ENCODE data around the gene FKBP11.
"Not testable (repeated sequence)": the region's sequence is repeated elsewhere in the genome, so short reads cannot be mapped to it uniquely, and the experiment has no call there.

FKBP11 gene

GRCh38 chr12:48954841-48955501, 29.7 kb upstream of the FKBP11 start:
- no peak for DNase-seq

GRCh38 chr12:48954061-48954460, 28.8 kb upstream of the FKBP11 start:
- no peak for DNase-seq

GRCh38 chr12:48952691-48953090, 27.4 kb upstream of the FKBP11 start:
- DNase-seq, result no peak

GRCh38 chr12:48947727-48948126, 22.4 kb upstream of the FKBP11 start:
- no peak for DNase-seq

- DNase-seq, result no peak
Observed at GRCh38 chr12:48946943-48947342, 21.7 kb upstream of the FKBP11 start.

GRCh38 chr12:48946205-48946604, 20.9 kb upstream of the FKBP11 start:
- DNase-seq, result no peak

GRCh38 chr12:48943221-48943620, 17.9 kb upstream of the FKBP11 start:
- no peak for DNase-seq

- DNase-seq, result no peak
Observed at GRCh38 chr12:48940181-48940580, 14.9 kb upstream of the FKBP11 start.

GRCh38 chr12:48938805-48939204, 13.5 kb upstream of the FKBP11 start:
- no peak for DNase-seq

- DNase-seq, result no peak
Observed at GRCh38 chr12:48937170-48937569, 11.9 kb upstream of the FKBP11 start.

- peak; percentile 65 to 77 (median 74) for DNase-seq
Observed at GRCh38 chr12:48936379-48936979, 11.2 kb upstream of the FKBP11 start.

GRCh38 chr12:48934312-48934706, 9.0 kb upstream of the FKBP11 start:
- DNase-seq, result no peak

- peak in 2 of 5 experiments; percentile 70 to 76 for DNase-seq
Observed at GRCh38 chr12:48933664-48934311, 8.5 kb upstream of the FKBP11 start.

GRCh38 chr12:48932878-48933277, 7.6 kb upstream of the FKBP11 start:
- peak in 1 of 5 experiments; percentile 40 for DNase-seq

- DNase-seq, result no peak
Observed at GRCh38 chr12:48930475-48930874, 5.2 kb upstream of the FKBP11 start.

- DNase-seq, result no peak
Observed at GRCh38 chr12:48929551-48929950, 4.3 kb upstream of the FKBP11 start.

- DNase-seq, result peak in 1 of 5 experiments; percentile 17
Observed at GRCh38 chr12:48927261-48927660, 2.0 kb upstream of the FKBP11 start.

- peak; percentile 42 to 82 (median 68) for DNase-seq
Observed at GRCh38 chr12:48924617-48925303, 532 bp downstream of the FKBP11 start.

- no peak for DNase-seq
Observed at GRCh38 chr12:48923117-48923516, 2.2 kb downstream of the FKBP11 start.

- DNase-seq, result peak in 3 of 5 experiments; percentile 22 to 76 (median 35)
Observed at GRCh38 chr12:48917857-48918537, 7.3 kb downstream of the FKBP11 start.

- no peak for DNase-seq
Observed at GRCh38 chr12:48910196-48910595, 15.1 kb downstream of the FKBP11 start.

GRCh38 chr12:48909698-48910097, 15.6 kb downstream of the FKBP11 start:
- not testable (repeated sequence) for DNase-seq

- no peak for DNase-seq
Observed at GRCh38 chr12:48907245-48907644, 18.0 kb downstream of the FKBP11 start.

Data from T-helper 2 cell (primary cell).